H9 (cell line): ENCODE data around the gene METRNL. TPM values are rescaled to one million over a fixed set of nuclear protein-coding genes. Genes with fewer than 3 reads are reported as not detected.

ENCODE experiments used
- DNase-seq: peaks from one replicate; pipeline ENCODE4 v3.0.0-alpha.2; 2017
- H2AFZ ChIP-seq: one replicate; pipeline ENCODE4 v1.6.1; 2013; ENCODE audit warnings: mild to moderate bottlenecking, low read length, control low read depth, moderate library complexity
- H2AK5ac ChIP-seq: 2 replicates; pipeline ENCODE4 v1.6.1; 2013; ENCODE audit warnings: low read length, control low read depth, mixed read lengths; ENCODE audit not compliant: insufficient read length
- H2BK120ac ChIP-seq: one replicate; pipeline ENCODE4 v1.6.1; 2013; ENCODE audit warnings: low read depth, mild to moderate bottlenecking, low read length, control low read depth, inconsistent platforms; ENCODE audit not compliant: poor library complexity, severe bottlenecking
- H2BK12ac ChIP-seq: 2 replicates; pipeline ENCODE4 v1.6.1; 2013; ENCODE audit warnings: low read length, control low read depth, mixed read lengths, low read depth; ENCODE audit not compliant: insufficient read length
- H2BK15ac ChIP-seq: 2 replicates; pipeline ENCODE4 v1.6.1; 2013; ENCODE audit warnings: low read depth, low read length, control low read depth
- H2BK20ac ChIP-seq: one replicate; pipeline ENCODE4 v1.6.1; 2013; ENCODE audit warnings: low read depth, mild to moderate bottlenecking, low read length, control low read depth, inconsistent platforms; ENCODE audit not compliant: poor library complexity, severe bottlenecking
- H2BK5ac ChIP-seq: 2 replicates; pipeline ENCODE4 v1.6.1; 2013; ENCODE audit warnings: low read length, control low read depth, mixed read lengths; ENCODE audit not compliant: insufficient read length
- H3K14ac ChIP-seq: 2 replicates; pipeline ENCODE4 v1.6.1; 2013; ENCODE audit warnings: low read length, control low read depth; ENCODE audit not compliant: insufficient read depth
- H3K18ac ChIP-seq: 2 replicates; pipeline ENCODE4 v1.6.1; 2013; ENCODE audit warnings: low read depth, mild to moderate bottlenecking, mixed read lengths, low read length, control low read depth; ENCODE audit not compliant: insufficient read length
- H3K23ac ChIP-seq: 2 replicates; pipeline ENCODE4 v1.6.1; 2013; ENCODE audit warnings: low read length, control low read depth, mixed read lengths, low read depth; ENCODE audit not compliant: insufficient read length
- H3K23me2 ChIP-seq: 2 replicates; pipeline ENCODE4 v1.6.1; 2013; ENCODE audit warnings: low read depth, mild to moderate bottlenecking, mixed read lengths, low read length, control low read depth; ENCODE audit not compliant: insufficient read length, poor library complexity, severe bottlenecking
- H3K27ac ChIP-seq: 2 replicates; pipeline ENCODE4 v1.5.1; 2013; ENCODE audit warnings: low read length, control low read depth, mixed read lengths, low read depth; ENCODE audit not compliant: insufficient read length
- H3K27me3 ChIP-seq: 2 replicates; pipeline ENCODE4 v1.6.1; 2013; ENCODE audit warnings: low read length, control low read depth, inconsistent platforms; ENCODE audit not compliant: insufficient read depth
- H3K4ac ChIP-seq: 2 replicates; pipeline ENCODE4 v1.6.1; 2013; ENCODE audit warnings: low read depth, mild to moderate bottlenecking, control low read depth, inconsistent platforms, low read length, moderate library complexity
- H3K4me1 ChIP-seq: 2 replicates; pipeline ENCODE4 v1.6.1; 2013; ENCODE audit warnings: low read length, control low read depth, inconsistent platforms; ENCODE audit not compliant: insufficient read depth
- H3K4me2 ChIP-seq: 2 replicates; pipeline ENCODE4 v1.6.1; 2013; ENCODE audit warnings: low read length, control low read depth, mixed read lengths; ENCODE audit not compliant: insufficient read length, insufficient read depth
- H3K56ac ChIP-seq: 2 replicates; pipeline ENCODE4 v1.6.1; 2013; ENCODE audit warnings: low read depth, mild to moderate bottlenecking, mixed read lengths, low read length, control low read depth; ENCODE audit not compliant: insufficient read length
- H3K79me1 ChIP-seq: 2 replicates; pipeline ENCODE4 v1.6.1; 2013; ENCODE audit warnings: low read depth, mild to moderate bottlenecking, moderate library complexity, low read length, control low read depth, inconsistent platforms; ENCODE audit not compliant: insufficient read depth, poor library complexity, severe bottlenecking
- H3K79me2 ChIP-seq: 2 replicates; pipeline ENCODE4 v1.6.1; 2013; ENCODE audit warnings: low read length, control low read depth, inconsistent platforms; ENCODE audit not compliant: insufficient read depth
- H3K9ac ChIP-seq: 2 replicates; pipeline ENCODE4 v1.6.1; 2013; ENCODE audit warnings: low read length, control low read depth, mixed read lengths; ENCODE audit not compliant: insufficient read length; ENCODE audit errors: extremely low read depth
- H3K9me3 ChIP-seq: one replicate; pipeline ENCODE4 v1.6.1; 2013; ENCODE audit warnings: low read depth, low read length, inconsistent platforms; ENCODE audit not compliant: control insufficient read depth
- H3T11ph ChIP-seq: one replicate; pipeline ENCODE4 v1.6.1; 2013; ENCODE audit warnings: mild to moderate bottlenecking, low read length, control low read depth, inconsistent platforms
- H4K20me1 ChIP-seq: one replicate; pipeline ENCODE4 v1.6.1; 2013; ENCODE audit not compliant: control insufficient read depth, insufficient read length, insufficient read depth
- H4K5ac ChIP-seq: 2 replicates; pipeline ENCODE4 v1.6.1; 2013; ENCODE audit warnings: low read depth, mild to moderate bottlenecking, mixed read lengths, low read length, control low read depth; ENCODE audit not compliant: insufficient read length
- H4K8ac ChIP-seq: replicated peaks from 2 replicates; pipeline ENCODE4 v1.6.1; 2013; ENCODE audit warnings: low read length, control low read depth, mixed read lengths, low read depth; ENCODE audit not compliant: insufficient read length
- H4K91ac ChIP-seq: 2 replicates; pipeline ENCODE4 v1.6.1; 2013; ENCODE audit warnings: low read depth, mild to moderate bottlenecking, moderate library complexity, mixed read lengths, low read length, control low read depth; ENCODE audit not compliant: insufficient read length
- H3K27ac Mint-ChIP-seq, 3 experiments: 2 replicates in 2 of 3; 3 replicates in 1 of 3; pipeline ENCODE4 v1.8.0; 2020 to 2021; ENCODE audit warnings: mixed read lengths in 3 of 3, mild to moderate bottlenecking in 1 of 3, moderate library complexity in 1 of 3
- H3K27me3 Mint-ChIP-seq: 2 replicates; pipeline ENCODE4 v1.8.0; 2021; ENCODE audit warnings: low read depth, mild to moderate bottlenecking, moderate library complexity, mixed read lengths
- H3K36me3 Mint-ChIP-seq, 3 experiments: 2 replicates in 2 of 3; 3 replicates in 1 of 3; pipeline ENCODE4 v1.8.0; 2020 to 2021; ENCODE audit warnings: low read depth in 3 of 3, mixed read lengths in 3 of 3; ENCODE audit not compliant: insufficient read depth in 1 of 3
- H3K4me1 Mint-ChIP-seq, 2 experiments: 2 replicates each; pipeline ENCODE4 v1.8.0; 2020; ENCODE audit warnings: mixed read lengths in 2 of 2
- H3K4me3 Mint-ChIP-seq, 2 experiments: 2 replicates in 1 of 2; 3 replicates in 1 of 2; pipeline ENCODE4 v1.8.0; 2020 to 2021; ENCODE audit warnings: mild to moderate bottlenecking in 2 of 2, mixed read lengths in 2 of 2, moderate library complexity in 1 of 2
- H3K9me3 Mint-ChIP-seq, 2 experiments: 2 replicates in 1 of 2; 3 replicates in 1 of 2; pipeline ENCODE4 v1.8.0; 2020; ENCODE audit warnings: mild to moderate bottlenecking in 2 of 2, mixed read lengths in 2 of 2, moderate library complexity in 1 of 2
- WGBS: extraction: QIAGEN DNeasy Blood & Tissue Kit; methylation state at CpG from one replicate; pipeline ENCODE4 v1.1.7; 2013; ENCODE audit warnings: missing lambda C conversion rate, low lambda C conversion rate, mixed read lengths; ENCODE audit not compliant: insufficient read length; ENCODE audit errors: extremely low coverage; 5-methylcytosine and 5-hydroxymethylcytosine counted together
- total RNA-seq: library from RNA; stranded (reverse); gene quantifications from 2 replicates; pipeline ENCODE4 v1.2.1, GENCODE V29; 2021
- TF ChIP-seq, protein P1 (sequence below): fragments of 200-600 bp; sonication (generic); conservative IDR thresholded peaks from 3 replicates; pipeline ENCODE4 v1.8.0; 2021; ENCODE audit warnings: antibody characterized with exemption, mild to moderate bottlenecking

METRNL gene
- total RNA-seq, 1 experiment from 2014 or later: 21.4 TPM

DNA sequence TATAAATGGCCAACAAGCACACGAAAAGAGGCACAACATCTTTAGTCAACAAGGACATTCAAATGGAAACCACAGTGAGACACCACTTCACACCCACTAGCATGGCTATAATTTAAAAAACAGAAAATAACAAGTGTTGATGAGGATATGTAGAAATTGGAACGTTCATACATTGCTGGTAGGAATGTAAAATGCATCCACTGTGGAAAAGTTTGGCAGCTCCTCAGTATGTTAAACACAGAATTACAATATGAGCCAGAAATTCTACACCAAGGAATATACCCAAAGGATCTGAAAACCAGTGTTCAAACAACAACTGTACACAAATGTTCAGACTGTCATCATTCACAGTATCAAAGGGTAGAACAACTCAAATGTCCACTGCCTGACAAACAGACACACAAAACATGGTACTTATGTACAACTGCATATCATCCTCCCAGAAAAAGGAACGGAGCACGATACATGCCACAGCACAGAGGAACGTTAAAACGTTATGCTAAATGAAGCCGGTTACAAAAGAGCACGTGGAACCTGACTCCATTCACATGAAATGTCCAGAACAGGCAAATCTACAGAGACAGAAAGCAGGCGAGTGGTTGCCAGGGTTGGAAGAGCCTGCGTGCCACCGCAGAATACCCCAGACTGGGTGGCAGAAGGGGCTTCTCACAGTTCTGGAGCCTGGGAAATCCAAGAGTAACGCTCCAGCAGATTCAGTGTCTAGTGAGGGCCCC lies 32.8 kb upstream of the METRNL start:
- Histone ChIP-seq H4K5ac (no peak overlapping the region), H2AFZ (no peak overlapping the region), H3T11ph (no peak overlapping the region), H4K91ac (no peak overlapping the region), H3K79me1 (no peaks in the 10 kb centered on the region), H3K23ac (no peak overlapping the region), H3K14ac (no peak overlapping the region), H3K4me1 (no peaks in the 10 kb centered on the region; the same call in 1 of the 2 replicates), H4K8ac (no peak overlapping the region), H4K20me1 (no peaks in the 10 kb centered on the region), H2AK5ac (no peak overlapping the region), H2BK5ac (no peak overlapping the region), H3K9ac (no peak overlapping the region), H3K4me2 (no peak overlapping the region), H3K18ac (no peak overlapping the region), H3K9me3 (peaks cover 7% of the 10 kb centered on the region), H3K23me2 (no peaks in the 10 kb centered on the region), H3K27me3 (no peaks in the 10 kb centered on the region), H3K4ac (no peak overlapping the region), H3K56ac (no peak overlapping the region), H3K79me2 (no peaks in the 10 kb centered on the region), H3K27ac (no peak overlapping the region), H2BK15ac (no peak overlapping the region), H2BK120ac (no peak overlapping the region), H2BK12ac (no peak overlapping the region), H2BK20ac (no peak overlapping the region)
- Mint-ChIP-seq H3K36me3 (peaks cover 43 to 56% (median 48%) of the 10 kb centered on the region in 3 experiments), H3K4me3 (no peak overlapping the region), H3K27ac (no peak overlapping the region), H3K4me1 (peaks cover 4 to 9% of the 10 kb centered on the region in 2 experiments), H3K9me3 (peaks cover 30 to 33% of the 10 kb centered on the region in 2 experiments), H3K27me3 (no peaks in the 10 kb centered on the region; the same call in 1 of the 2 replicates)
- no peak for DNase-seq
- TF ChIP-seq, protein P1, sequence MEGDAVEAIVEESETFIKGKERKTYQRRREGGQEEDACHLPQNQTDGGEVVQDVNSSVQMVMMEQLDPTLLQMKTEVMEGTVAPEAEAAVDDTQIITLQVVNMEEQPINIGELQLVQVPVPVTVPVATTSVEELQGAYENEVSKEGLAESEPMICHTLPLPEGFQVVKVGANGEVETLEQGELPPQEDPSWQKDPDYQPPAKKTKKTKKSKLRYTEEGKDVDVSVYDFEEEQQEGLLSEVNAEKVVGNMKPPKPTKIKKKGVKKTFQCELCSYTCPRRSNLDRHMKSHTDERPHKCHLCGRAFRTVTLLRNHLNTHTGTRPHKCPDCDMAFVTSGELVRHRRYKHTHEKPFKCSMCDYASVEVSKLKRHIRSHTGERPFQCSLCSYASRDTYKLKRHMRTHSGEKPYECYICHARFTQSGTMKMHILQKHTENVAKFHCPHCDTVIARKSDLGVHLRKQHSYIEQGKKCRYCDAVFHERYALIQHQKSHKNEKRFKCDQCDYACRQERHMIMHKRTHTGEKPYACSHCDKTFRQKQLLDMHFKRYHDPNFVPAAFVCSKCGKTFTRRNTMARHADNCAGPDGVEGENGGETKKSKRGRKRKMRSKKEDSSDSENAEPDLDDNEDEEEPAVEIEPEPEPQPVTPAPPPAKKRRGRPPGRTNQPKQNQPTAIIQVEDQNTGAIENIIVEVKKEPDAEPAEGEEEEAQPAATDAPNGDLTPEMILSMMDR: no peak
- WGBS: no CpG with 5 or more reads among the region's 12 CpGs
